K562 (cell line): ENCODE measurements around the gene SPATA2L. TPM values are rescaled to one million over a fixed set of nuclear protein-coding genes. Genes with fewer than 3 reads are reported as not detected.

ENCODE experiments used
- AFF1 ChIP-seq, 2 experiments: fragments of 450-650 bp; IDR thresholded peaks; 2 replicates each; pipeline ENCODE4 v1.6.1; 2018; ENCODE audit warnings: mild to moderate bottlenecking in 2 of 2, low read depth in 1 of 2; ENCODE audit not compliant: partially characterized antibody in 2 of 2
- CLOCK ChIP-seq: fragments of 250-450 bp; sonication (Bioruptor Pico); IDR thresholded peaks from 2 replicates; pipeline ENCODE4 v1.4.0; 2020; ENCODE audit warnings: mild to moderate bottlenecking, moderate library complexity, borderline replicate concordance
- E2F4 ChIP-seq: sonication (generic); formaldehyde crosslinking; IDR thresholded peaks from 2 replicates; pipeline ENCODE4 v1.8.0; 2022; ENCODE audit warnings: mild to moderate bottlenecking, low read depth, missing genetic modification reagents
- EHMT2 ChIP-seq: fragments of 450-650 bp; IDR thresholded peaks from 2 replicates; pipeline ENCODE4 v1.6.1; 2018; ENCODE audit warnings: antibody characterized with exemption
- FOXP1 ChIP-seq: sonication (generic); formaldehyde crosslinking; IDR thresholded peaks from 2 replicates; pipeline ENCODE4 v1.8.0; 2022; ENCODE audit warnings: mild to moderate bottlenecking, missing genetic modification reagents
- HCFC1 ChIP-seq: IDR thresholded peaks from 2 replicates; pipeline ENCODE4 v1.6.1; 2012; ENCODE audit warnings: low read depth, low read length, improper control_type of control experiment
- MIER1 ChIP-seq: fragments of 450-650 bp; IDR thresholded peaks from 2 replicates; pipeline ENCODE4 v1.6.1; 2016; ENCODE audit warnings: antibody characterized with exemption, mild to moderate bottlenecking, low read depth
- NONO ChIP-seq, 2 experiments: fragments of 200-400 bp in 1 of 2; fragments of 450-650 bp in 1 of 2; formaldehyde crosslinking in 1 of 2; IDR thresholded peaks; 2 replicates each; pipeline ENCODE4 v1.6.1; 2017; ENCODE audit warnings: low read depth in 2 of 2, mild to moderate bottlenecking in 2 of 2, moderate library complexity in 2 of 2, low read length in 1 of 2
- NRF1 ChIP-seq, 2 experiments: fragments of 450-650 bp; IDR thresholded peaks in 1 of 2; conservative IDR thresholded peaks in 1 of 2; 2 replicates each; pipeline ENCODE4 v1.6.1; 2014; ENCODE audit warnings: mild to moderate bottlenecking in 2 of 2
- SUPT5H ChIP-seq: fragments of 450-650 bp; IDR thresholded peaks from 2 replicates; pipeline ENCODE4 v1.6.1; 2016
- TCF3 ChIP-seq: sonication (generic); formaldehyde crosslinking; IDR thresholded peaks from 2 replicates; pipeline ENCODE4 v1.4.0; 2020; ENCODE audit warnings: mild to moderate bottlenecking, missing genetic modification reagents
- ZEB2 ChIP-seq: fragments of 450-650 bp; IDR thresholded peaks from 2 replicates; pipeline ENCODE4 v1.6.1; 2016
- ZKSCAN3 ChIP-seq: fragments of 250-450 bp; sonication (Bioruptor Pico); IDR thresholded peaks from 2 replicates; pipeline ENCODE4 v1.4.0; 2020
- ZNF124 ChIP-seq: sonication (generic); formaldehyde crosslinking; IDR thresholded peaks from 2 replicates; pipeline ENCODE4 v1.8.1; 2022; ENCODE audit warnings: missing genetic modification reagents
- ZNF232 ChIP-seq: sonication (generic); formaldehyde crosslinking; IDR thresholded peaks from 2 replicates; pipeline ENCODE4 v1.8.0; 2022; ENCODE audit warnings: mild to moderate bottlenecking, missing genetic modification reagents
- ZNF24 ChIP-seq: fragments of 450-650 bp; IDR thresholded peaks from 2 replicates; pipeline ENCODE4 v1.6.1; 2016
- ZNF57 ChIP-seq: fragments of 450-650 bp; formaldehyde crosslinking; IDR thresholded peaks from 2 replicates; pipeline ENCODE4 v1.4.0; 2020; ENCODE audit warnings: mild to moderate bottlenecking, moderate library complexity
- ZNF717 ChIP-seq: fragments of 250-450 bp; sonication (Bioruptor Pico); IDR thresholded peaks from 2 replicates; pipeline ENCODE4 v1.5.0; 2021
- polyA plus RNA-seq, 8 experiments: library from polyadenylated mRNA; depleted of rRNA in 4 of 8; stranded (reverse) in 5 of 8; unstranded in 3 of 8; fragments of >200 nt; fragmentation: Nextera tagmentation in 2 of 8; fragmentation: Illumina TruSeq in 1 of 8; extraction: Ambion mirVana in 2 of 8; extraction: Trizol in 1 of 8; gene quantifications; 2 replicates each; pipeline versions ENCODE4 v1.2.1 to v1.2.3, GENCODE V29; 2011 to 2014; ENCODE audit warnings: inconsistent platforms in 1 of 8, missing spikeins in 1 of 8
- total RNA-seq, 7 experiments: library from RNA; depleted of rRNA in 6 of 7; stranded (reverse); fragments of >200 nt in 6 of 7; fragmentation: Illumina TruSeq in 2 of 7; extraction: Trizol in 2 of 7; gene quantifications; 2 replicates each; pipeline versions ENCODE4 v1.2.1 to v1.2.3, GENCODE V29; 2011 to 2021; ENCODE audit warnings: low replicate concordance in 1 of 7
- TF ChIP-seq, protein P1 (sequence below): sonication (generic); formaldehyde crosslinking; IDR thresholded peaks from 2 replicates; pipeline ENCODE4 v1.8.1; 2023; ENCODE audit warnings: mild to moderate bottlenecking, missing genetic modification reagents

Gene SPATA2L
- total and polyA plus RNA-seq, 9 of the 15 experiments (the other 6 are each of a cell fraction or from before 2014, with no cell fraction given), result 0.13 to 19.2 (median 4.8) TPM; not detected in 1

- TF ChIP-seq E2F4 (CRISPR knock-in tag) (no peak), TCF3 (CRISPR knock-in tag) (no peak), ZKSCAN3 (CRISPR knock-in tag) (no peak), ZEB2 (no peak), NONO (IDR thresholded peaks at IDR 0.05; ENCODE audit: low read depth in 2 of 2, low read length in 1 of 2) (no peak; a peak in 1 of 4 replicates), ZNF232 (CRISPR knock-in tag) (no peak), HCFC1 (no peak), ZNF57 (CRISPR knock-in tag) (no peak), NRF1 (conservative IDR thresholded peaks at IDR 0.05 in 1 of 2, IDR thresholded peaks at IDR 0.05 in 1 of 2) (peak in 1 of 2 experiments; percentile 20), SUPT5H (no peak), ZNF717 (CRISPR knock-in tag) (no peak), EHMT2 (no peak), ZNF24 (no peak), CLOCK (CRISPR knock-in tag) (no peak), AFF1 (IDR thresholded peaks at IDR 0.05; ENCODE audit: low read depth in 1 of 2, partially characterized antibody in 2 of 2) (no peak), MIER1 (no peak), ZNF124 (CRISPR knock-in tag) (no peak), FOXP1 (0 out of 2 replicates have a peak, but pooled peaks have one; percentile 25)
- TF ChIP-seq, protein P1, sequence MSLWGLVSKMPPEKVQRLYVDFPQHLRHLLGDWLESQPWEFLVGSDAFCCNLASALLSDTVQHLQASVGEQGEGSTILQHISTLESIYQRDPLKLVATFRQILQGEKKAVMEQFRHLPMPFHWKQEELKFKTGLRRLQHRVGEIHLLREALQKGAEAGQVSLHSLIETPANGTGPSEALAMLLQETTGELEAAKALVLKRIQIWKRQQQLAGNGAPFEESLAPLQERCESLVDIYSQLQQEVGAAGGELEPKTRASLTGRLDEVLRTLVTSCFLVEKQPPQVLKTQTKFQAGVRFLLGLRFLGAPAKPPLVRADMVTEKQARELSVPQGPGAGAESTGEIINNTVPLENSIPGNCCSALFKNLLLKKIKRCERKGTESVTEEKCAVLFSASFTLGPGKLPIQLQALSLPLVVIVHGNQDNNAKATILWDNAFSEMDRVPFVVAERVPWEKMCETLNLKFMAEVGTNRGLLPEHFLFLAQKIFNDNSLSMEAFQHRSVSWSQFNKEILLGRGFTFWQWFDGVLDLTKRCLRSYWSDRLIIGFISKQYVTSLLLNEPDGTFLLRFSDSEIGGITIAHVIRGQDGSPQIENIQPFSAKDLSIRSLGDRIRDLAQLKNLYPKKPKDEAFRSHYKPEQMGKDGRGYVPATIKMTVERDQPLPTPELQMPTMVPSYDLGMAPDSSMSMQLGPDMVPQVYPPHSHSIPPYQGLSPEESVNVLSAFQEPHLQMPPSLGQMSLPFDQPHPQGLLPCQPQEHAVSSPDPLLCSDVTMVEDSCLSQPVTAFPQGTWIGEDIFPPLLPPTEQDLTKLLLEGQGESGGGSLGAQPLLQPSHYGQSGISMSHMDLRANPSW (CRISPR knock-in tag), result no peak
These were observed 668 bp downstream of the SPATA2L start (continued) for GRCh38 chr16:89700649-89701424.
